Measurements from ENCODE around the gene DCLK1. TPM values are rescaled to one million over a fixed set of nuclear protein-coding genes. Genes with fewer than 3 reads are reported as not detected.

DCLK1 gene
- total and polyA plus RNA-seq, 9 donors = 3.3 to 37.0 (median 20.7) TPM

- 78 to 87% (median 80%) methylated on average over 3 of the region's 3 CpGs for WGBS, 3 donors
- no peaks in the 10 kb centered on the region for H3K36me3 ChIP-seq
- intact Hi-C loops (cut with DNase I) = no loop called here
- H3K27ac ChIP-seq = no peak overlapping the region
- H3K4me1 ChIP-seq (ENCODE audit: insufficient read depth) = no peaks in the 10 kb centered on the region
- no peaks in the 10 kb centered on the region for H3K9me3 ChIP-seq
- TF ChIP-seq POLR2A (IDR thresholded peaks at IDR 0.05) = no peak
- TF ChIP-seq CTCF (IDR thresholded peaks at IDR 0.05) = no peak
- TF ChIP-seq EP300 (IDR thresholded peaks at IDR 0.05) = no peak
- no peaks in the 10 kb centered on the region for H3K27me3 ChIP-seq
- H3K4me3 ChIP-seq = no peak overlapping the region
- no peak for DNase-seq
Observed at GRCh38 chr13:35894636-35895035, 236.5 kb downstream of the DCLK1 start.

- no peak overlapping the region for H3K27ac ChIP-seq
- H3K27me3 ChIP-seq = no peaks in the 10 kb centered on the region
- 83 to 84% (median 83%) methylated on average over 6 of the region's 6 CpGs for WGBS, 3 donors
- no peaks in the 10 kb centered on the region for H3K9me3 ChIP-seq
- H3K4me1 ChIP-seq (ENCODE audit: insufficient read depth) = no peaks in the 10 kb centered on the region
- no peaks in the 10 kb centered on the region for H3K36me3 ChIP-seq
- TF ChIP-seq POLR2A (IDR thresholded peaks at IDR 0.05) (no peak), EP300 (IDR thresholded peaks at IDR 0.05) (no peak), CTCF (IDR thresholded peaks at IDR 0.05) (no peak)
- no peak for DNase-seq
- intact Hi-C loops (cut with DNase I) = no loop called here
- H3K4me3 ChIP-seq = no peak overlapping the region
Observed at GRCh38 chr13:35892837-35893814, 238.1 kb downstream of the DCLK1 start.

GRCh38 chr13:35891507-35892441 lies 239.4 kb downstream of the DCLK1 start:
- H3K27me3 ChIP-seq = no peaks in the 10 kb centered on the region
- no peaks in the 10 kb centered on the region for H3K4me1 ChIP-seq (ENCODE audit: insufficient read depth)
- H3K4me3 ChIP-seq = no peak overlapping the region
- intact Hi-C loops (cut with DNase I) = no loop called here
- H3K9me3 ChIP-seq = no peaks in the 10 kb centered on the region
- no peak overlapping the region for H3K27ac ChIP-seq
- no peak for DNase-seq
- no peaks in the 10 kb centered on the region for H3K36me3 ChIP-seq
- WGBS, 3 donors = 83 to 84% (median 84%) methylated on average over 12 of the region's 12 CpGs
- TF ChIP-seq POLR2A (IDR thresholded peaks at IDR 0.05) (no peak), CTCF (IDR thresholded peaks at IDR 0.05) (no peak), EP300 (IDR thresholded peaks at IDR 0.05) (no peak)

- Histone ChIP-seq H3K9me3 (no peaks in the 10 kb centered on the region), H3K27me3 (no peaks in the 10 kb centered on the region), H3K27ac (no peak overlapping the region), H3K4me3 (no peak overlapping the region), H3K36me3 (no peaks in the 10 kb centered on the region), H3K4me1 (ENCODE audit: insufficient read depth) (no peaks in the 10 kb centered on the region)
- TF ChIP-seq EP300 (IDR thresholded peaks at IDR 0.05) (no peak), POLR2A (IDR thresholded peaks at IDR 0.05) (no peak), CTCF (IDR thresholded peaks at IDR 0.05) (no peak)
- DNase-seq = no peak
- 60 to 67% (median 61%) methylated on average over 2 of the region's 2 CpGs for WGBS, 3 donors
- intact Hi-C loops (cut with DNase I) = no loop called here
Observed at GRCh38 chr13:35889560-35889959, 241.6 kb downstream of the DCLK1 start.
